WERI-Rb-1 (cell line): Measurements from ENCODE around the gene NDUFA12.

ENCODE experiments used
- DNase-seq: peaks from one replicate; pipeline ENCODE4 v3.0.0-alpha.2; 2020
- H3K27ac ChIP-seq: fragments of 250-450 bp; sonication (Bioruptor Pico); 2 replicates; pipeline ENCODE4 v1.5.1; 2020; ENCODE audit warnings: mild to moderate bottlenecking, moderate library complexity
- H3K27me3 ChIP-seq: fragments of 250-450 bp; sonication (Bioruptor Pico); 2 replicates; pipeline ENCODE4 v1.5.1; 2021; ENCODE audit warnings: mild to moderate bottlenecking, low read depth, moderate library complexity; ENCODE audit not compliant: insufficient read depth, severe bottlenecking
- H3K36me3 ChIP-seq: fragments of 250-450 bp; sonication (Bioruptor Pico); 2 replicates; pipeline ENCODE4 v1.5.1; 2020; ENCODE audit warnings: mild to moderate bottlenecking, moderate library complexity
- H3K4me3 ChIP-seq: 2 replicates; pipeline ENCODE4 v1.5.1; 2011; ENCODE audit warnings: low read depth, mild to moderate bottlenecking, control low read depth, low read length
- H3K9me3 ChIP-seq: fragments of 250-450 bp; sonication (Bioruptor Pico); 2 replicates; pipeline ENCODE4 v1.5.1; 2021; ENCODE audit warnings: mild to moderate bottlenecking, moderate library complexity; ENCODE audit not compliant: severe bottlenecking
- TF ChIP-seq, protein P1 (sequence below): IDR thresholded peaks from 2 replicates; pipeline ENCODE4 v1.5.1; 2011; ENCODE audit warnings: low read depth, mild to moderate bottlenecking, control low read depth, inconsistent platforms, low read length

Gene NDUFA12

DNA sequence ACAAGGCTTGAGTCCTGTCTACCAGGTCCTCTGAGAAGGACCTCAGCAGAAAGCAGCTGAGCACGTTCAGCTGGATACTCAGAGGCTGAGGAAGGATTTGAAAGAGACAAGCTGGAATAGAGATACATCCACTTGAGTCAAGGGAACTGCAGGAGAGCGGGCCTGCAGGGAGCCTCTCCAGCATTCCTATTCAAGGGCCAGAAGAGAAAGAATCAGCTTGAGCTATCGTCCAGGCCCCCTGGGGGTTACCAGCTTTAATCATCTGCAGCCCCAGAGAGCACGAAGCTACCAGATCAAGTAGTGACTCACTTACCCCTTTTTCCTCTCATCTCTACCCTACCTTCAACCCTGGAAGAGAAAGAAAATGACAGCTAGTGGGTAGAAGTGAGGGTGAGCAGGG lies 80.9 kb downstream of the NDUFA12 start:
- H3K27ac ChIP-seq = no peak overlapping the region
- H3K4me3 ChIP-seq = no peak overlapping the region
- TF ChIP-seq, protein P1, sequence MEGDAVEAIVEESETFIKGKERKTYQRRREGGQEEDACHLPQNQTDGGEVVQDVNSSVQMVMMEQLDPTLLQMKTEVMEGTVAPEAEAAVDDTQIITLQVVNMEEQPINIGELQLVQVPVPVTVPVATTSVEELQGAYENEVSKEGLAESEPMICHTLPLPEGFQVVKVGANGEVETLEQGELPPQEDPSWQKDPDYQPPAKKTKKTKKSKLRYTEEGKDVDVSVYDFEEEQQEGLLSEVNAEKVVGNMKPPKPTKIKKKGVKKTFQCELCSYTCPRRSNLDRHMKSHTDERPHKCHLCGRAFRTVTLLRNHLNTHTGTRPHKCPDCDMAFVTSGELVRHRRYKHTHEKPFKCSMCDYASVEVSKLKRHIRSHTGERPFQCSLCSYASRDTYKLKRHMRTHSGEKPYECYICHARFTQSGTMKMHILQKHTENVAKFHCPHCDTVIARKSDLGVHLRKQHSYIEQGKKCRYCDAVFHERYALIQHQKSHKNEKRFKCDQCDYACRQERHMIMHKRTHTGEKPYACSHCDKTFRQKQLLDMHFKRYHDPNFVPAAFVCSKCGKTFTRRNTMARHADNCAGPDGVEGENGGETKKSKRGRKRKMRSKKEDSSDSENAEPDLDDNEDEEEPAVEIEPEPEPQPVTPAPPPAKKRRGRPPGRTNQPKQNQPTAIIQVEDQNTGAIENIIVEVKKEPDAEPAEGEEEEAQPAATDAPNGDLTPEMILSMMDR = no peak
- no peak for DNase-seq
- no peaks in the 10 kb centered on the region for H3K27me3 ChIP-seq
- no peaks in the 10 kb centered on the region for H3K36me3 ChIP-seq
- no peaks in the 10 kb centered on the region for H3K9me3 ChIP-seq
